COLO829 (cell line): ENCODE results near the gene SPPL2A.
A peak's percentile ranks its signal among the peaks of the same experiment; 100 is the strongest.
"Not testable (repeated sequence)": the region's sequence is repeated elsewhere in the genome, so short reads cannot be mapped to it uniquely, and the experiment has no call there.

Experiments
- DNase-seq: peaks from one replicate; pipeline ENCODE4 v3.0.0; 2012; ENCODE audit warnings: low spot score

Gene SPPL2A

GRCh38 chr15:50767332-50767861, 1.9 kb upstream of the SPPL2A start:
- no peak for DNase-seq

GRCh38 chr15:50764461-50765194, 878 bp downstream of the SPPL2A start:
- DNase-seq, result peak; percentile 35

- DNase-seq, result no peak
These were observed 6.7 kb downstream of the SPPL2A start for GRCh38 chr15:50758712-50759205.

GRCh38 chr15:50753463-50753862, 12.0 kb downstream of the SPPL2A start:
- no peak for DNase-seq

- DNase-seq, result no peak
These were observed 14.1 kb downstream of the SPPL2A start for GRCh38 chr15:50751394-50751793.

GRCh38 chr15:50750227-50750705, 15.2 kb downstream of the SPPL2A start:
- DNase-seq, result no peak

GRCh38 chr15:50747523-50747922, 18.0 kb downstream of the SPPL2A start:
- DNase-seq, result no peak

- DNase-seq, result no peak
These were observed 20.9 kb downstream of the SPPL2A start for GRCh38 chr15:50744601-50745000.

GRCh38 chr15:50740955-50741354, 24.6 kb downstream of the SPPL2A start:
- DNase-seq, result no peak

GRCh38 chr15:50736823-50737222, 28.7 kb downstream of the SPPL2A start:
- DNase-seq, result no peak

GRCh38 chr15:50735156-50735555, 30.4 kb downstream of the SPPL2A start:
- DNase-seq, result no peak

- DNase-seq, result no peak
These were observed 39.2 kb downstream of the SPPL2A start for GRCh38 chr15:50726315-50726714.

- DNase-seq, result no peak
These were observed 46.8 kb downstream of the SPPL2A start for GRCh38 chr15:50718700-50719125.

- DNase-seq, result no peak
These were observed 53.5 kb downstream of the SPPL2A start for GRCh38 chr15:50712018-50712417.

GRCh38 chr15:50710585-50710984, 54.9 kb downstream of the SPPL2A start:
- no peak for DNase-seq

- no peak for DNase-seq
These were observed 57.6 kb downstream of the SPPL2A start for GRCh38 chr15:50707878-50708427.

- DNase-seq, result no peak
These were observed 62.7 kb downstream of the SPPL2A start for GRCh38 chr15:50702762-50703334.

- no peak for DNase-seq
These were observed 67.4 kb downstream of the SPPL2A start for GRCh38 chr15:50698101-50698500.

GRCh38 chr15:50697109-50697797, 68.3 kb downstream of the SPPL2A start:
- DNase-seq, result no peak

GRCh38 chr15:50694634-50695165, 70.8 kb downstream of the SPPL2A start:
- not testable (repeated sequence) for DNase-seq

- no peak for DNase-seq
These were observed 78.1 kb downstream of the SPPL2A start for GRCh38 chr15:50687302-50687902.
